ENCODE data around the gene NAIF1.

- no peak for TF ChIP-seq CTCF (IDR thresholded peaks at IDR 0.05)
- no peak for TF ChIP-seq EP300 (IDR thresholded peaks at IDR 0.05)
Observed at GRCh38 chr9:128106181-128106939, 39.2 kb upstream of the NAIF1 start.
